ENCODE measurements around the gene SPINK4. TPM values are rescaled to one million over a fixed set of nuclear protein-coding genes. Genes with fewer than 3 reads are reported as not detected.

The SPINK4 gene
- total RNA-seq: not detected

GRCh38 chr9:33239921-33240320, at the start of gene SPINK4:
TSS of gene SPINK4 (plus strand) at chr9:33240167. CDS start at chr9:33240209, 42 bp downstream.
- DNase-seq (ENCODE audit: low spot score) (no peak), ATAC-seq (peak in 1 of 2 donors; percentile 39)
- Mint-ChIP-seq H3K4me3 (no peak within 1 kb of the TSS), H3K4me1 (ENCODE audit: low read depth in 2 of 2) (no peaks in the 10 kb centered on the region), H3K27ac (no peak within 1 kb of the TSS), H3K9me3 (no peaks in the 10 kb centered on the region), H3K36me3 (no peaks in the 10 kb centered on the region), H3K27me3 (peaks cover 15 to 17% of the 10 kb centered on the region in 2 donors)

GRCh38 chr9:33192493-33193255, 47.3 kb upstream of the SPINK4 start:
- ATAC-seq: no peak
- H3K36me3 Mint-ChIP-seq: no peaks in the 10 kb centered on the region
- H3K27ac Mint-ChIP-seq: no peak overlapping the region
- H3K27me3 Mint-ChIP-seq: peaks cover 0 to 5% of the 10 kb centered on the region in 2 donors
- no peak for DNase-seq (ENCODE audit: low spot score)
- no peaks in the 10 kb centered on the region for H3K9me3 Mint-ChIP-seq
- H3K4me3 Mint-ChIP-seq: no peak overlapping the region
- peaks cover 2 to 3% of the 10 kb centered on the region in 2 donors for H3K4me1 Mint-ChIP-seq (ENCODE audit: low read depth in 2 of 2)

- DNase-seq (ENCODE audit: low spot score): no peak
- no peaks in the 10 kb centered on the region for H3K4me1 Mint-ChIP-seq (ENCODE audit: low read depth in 2 of 2)
- ATAC-seq: no peak
- no peaks in the 10 kb centered on the region for H3K36me3 Mint-ChIP-seq
- H3K27me3 Mint-ChIP-seq: peaks cover 0 to under 1% of the 10 kb centered on the region in 2 donors
- no peaks in the 10 kb centered on the region for H3K9me3 Mint-ChIP-seq
- H3K4me3 Mint-ChIP-seq: no peak overlapping the region
- H3K27ac Mint-ChIP-seq: no peak overlapping the region
Observed at GRCh38 chr9:33193818-33194217, 46.1 kb upstream of the SPINK4 start.

GRCh38 chr9:33196736-33197135, 43.2 kb upstream of the SPINK4 start:
- Mint-ChIP-seq H3K27ac (no peak overlapping the region), H3K4me3 (no peak overlapping the region), H3K4me1 (ENCODE audit: low read depth in 2 of 2) (peaks cover under 1 to 3% of the 10 kb centered on the region in 2 donors), H3K9me3 (no peaks in the 10 kb centered on the region), H3K27me3 (no peaks in the 10 kb centered on the region), H3K36me3 (no peaks in the 10 kb centered on the region)
- DNase-seq (ENCODE audit: low spot score): no peak
- no peak for ATAC-seq

GRCh38 chr9:33197279-33198152, 42.5 kb upstream of the SPINK4 start:
- ATAC-seq (no peak), DNase-seq (ENCODE audit: low spot score) (no peak)
- no peaks in the 10 kb centered on the region for H3K27me3 Mint-ChIP-seq

GRCh38 chr9:33198165-33198564, 41.8 kb upstream of the SPINK4 start:
- ATAC-seq (no peak), DNase-seq (ENCODE audit: low spot score) (no peak)
- Mint-ChIP-seq H3K4me3 (no peak overlapping the region), H3K27me3 (no peaks in the 10 kb centered on the region), H3K36me3 (no peaks in the 10 kb centered on the region), H3K4me1 (ENCODE audit: low read depth in 2 of 2) (peaks cover 14% of the 10 kb centered on the region in 2 donors), H3K27ac (peak overlapping the region in 1 of 2 donors; percentile 32), H3K9me3 (no peaks in the 10 kb centered on the region)

More at GRCh38 chr9:33197279-33198152, 42.5 kb upstream of the SPINK4 start:
- no peak overlapping the region for H3K27ac Mint-ChIP-seq
- no peak overlapping the region for H3K4me3 Mint-ChIP-seq
- H3K9me3 Mint-ChIP-seq: no peaks in the 10 kb centered on the region
- H3K36me3 Mint-ChIP-seq: no peaks in the 10 kb centered on the region
- peaks cover 8 to 9% of the 10 kb centered on the region in 2 donors for H3K4me1 Mint-ChIP-seq (ENCODE audit: low read depth in 2 of 2)

- Mint-ChIP-seq H3K27me3 (peaks cover 0 to 3% of the 10 kb centered on the region in 2 donors), H3K4me1 (ENCODE audit: low read depth in 2 of 2) (peaks cover 14 to 19% of the 10 kb centered on the region in 2 donors), H3K4me3 (peak overlapping the region; percentile 4), H3K27ac (peak overlapping the region in 1 of 2 donors; percentile 57), H3K9me3 (no peaks in the 10 kb centered on the region), H3K36me3 (no peaks in the 10 kb centered on the region)
- ATAC-seq: no peak
- DNase-seq (ENCODE audit: low spot score): no peak
Observed at GRCh38 chr9:33202018-33202417, 37.9 kb upstream of the SPINK4 start.

- ATAC-seq (peak; percentile 87 to 95), DNase-seq (ENCODE audit: low spot score) (peak; percentile 74)
- Mint-ChIP-seq H3K27ac (peak overlapping the region; percentile 36 to 57), H3K4me3 (peak overlapping the region; percentile 71), H3K27me3 (peaks cover 0 to 3% of the 10 kb centered on the region in 2 donors), H3K4me1 (ENCODE audit: low read depth in 2 of 2) (peaks cover 14 to 19% of the 10 kb centered on the region in 2 donors), H3K9me3 (no peaks in the 10 kb centered on the region), H3K36me3 (no peaks in the 10 kb centered on the region)
Observed at GRCh38 chr9:33202552-33203201, 37.3 kb upstream of the SPINK4 start.

GRCh38 chr9:33209394-33209793, 30.6 kb upstream of the SPINK4 start:
- H3K4me1 Mint-ChIP-seq (ENCODE audit: low read depth in 2 of 2): no peaks in the 10 kb centered on the region
- no peak for ATAC-seq
- DNase-seq (ENCODE audit: low spot score): no peak
- no peaks in the 10 kb centered on the region for H3K9me3 Mint-ChIP-seq
- H3K27me3 Mint-ChIP-seq: peaks cover 0 to 3% of the 10 kb centered on the region in 2 donors
- H3K27ac Mint-ChIP-seq: no peak overlapping the region
- H3K36me3 Mint-ChIP-seq: no peaks in the 10 kb centered on the region
- no peak overlapping the region for H3K4me3 Mint-ChIP-seq

- H3K27me3 Mint-ChIP-seq: no peaks in the 10 kb centered on the region
- no peak for ATAC-seq
- H3K9me3 Mint-ChIP-seq: no peaks in the 10 kb centered on the region
- no peak overlapping the region for H3K27ac Mint-ChIP-seq
- H3K4me1 Mint-ChIP-seq (ENCODE audit: low read depth in 2 of 2): no peaks in the 10 kb centered on the region
- H3K36me3 Mint-ChIP-seq: no peaks in the 10 kb centered on the region
- DNase-seq (ENCODE audit: low spot score): no peak
- H3K4me3 Mint-ChIP-seq: no peak overlapping the region
Observed at GRCh38 chr9:33210006-33210715, 29.8 kb upstream of the SPINK4 start.

GRCh38 chr9:33211695-33212393, 28.1 kb upstream of the SPINK4 start:
- H3K4me1 Mint-ChIP-seq (ENCODE audit: low read depth in 2 of 2): no peaks in the 10 kb centered on the region
- no peak for DNase-seq (ENCODE audit: low spot score)
- H3K9me3 Mint-ChIP-seq: no peaks in the 10 kb centered on the region
- H3K27me3 Mint-ChIP-seq: no peaks in the 10 kb centered on the region
- H3K36me3 Mint-ChIP-seq: no peaks in the 10 kb centered on the region
- ATAC-seq: no peak
- peak overlapping the region in 1 of 2 donors; percentile 26 for H3K27ac Mint-ChIP-seq
- no peak overlapping the region for H3K4me3 Mint-ChIP-seq

GRCh38 chr9:33220681-33221567, 19.0 kb upstream of the SPINK4 start:
- ATAC-seq: peak; percentile 24 to 27
- H3K4me3 Mint-ChIP-seq: no peak overlapping the region
- H3K36me3 Mint-ChIP-seq: no peaks in the 10 kb centered on the region
- peaks cover 0 to 3% of the 10 kb centered on the region in 2 donors for H3K27me3 Mint-ChIP-seq
- DNase-seq (ENCODE audit: low spot score): no peak
- H3K27ac Mint-ChIP-seq: peak overlapping the region in 1 of 2 donors; percentile 38
- H3K9me3 Mint-ChIP-seq: no peaks in the 10 kb centered on the region
- peaks cover 9 to 12% of the 10 kb centered on the region in 2 donors for H3K4me1 Mint-ChIP-seq (ENCODE audit: low read depth in 2 of 2)
